Activated naive CD4-positive, alpha-beta T cell treated with anti-CD3 and anti-CD28 coated beads for 36 hours (primary cell): Measurements from ENCODE around the gene ZNF346. TPM values are rescaled to one million over a fixed set of nuclear protein-coding genes. Genes with fewer than 3 reads are reported as not detected.

Source experiments
- CTCF ChIA-PET: fragments of 350-600 bp; sonication (Branson Sonifier 250); formaldehyde crosslinking; loops from one replicate; lab custom pipeline; 2021; ENCODE audit warnings: antibody characterized with exemption; lab: Charles Lee
- DNase-seq: peaks from one replicate; pipeline ENCODE4 v3.0.0-alpha.2; 2020
- H3K27ac Mint-ChIP-seq: one replicate; pipeline ENCODE4 v1.8.0; 2021; ENCODE audit warnings: mild to moderate bottlenecking, mixed read lengths
- H3K27me3 Mint-ChIP-seq: one replicate; pipeline ENCODE4 v1.8.0; 2021; ENCODE audit warnings: low read depth, mixed read lengths
- H3K36me3 Mint-ChIP-seq: one replicate; pipeline ENCODE4 v1.8.0; 2021; ENCODE audit warnings: low read depth, mixed read lengths
- H3K4me1 Mint-ChIP-seq: one replicate; pipeline ENCODE4 v1.8.0; 2021; ENCODE audit warnings: low read depth, mixed read lengths
- H3K4me3 Mint-ChIP-seq: one replicate; pipeline ENCODE4 v1.8.0; 2021; ENCODE audit warnings: mild to moderate bottlenecking, moderate library complexity, mixed read lengths
- H3K9me3 Mint-ChIP-seq: one replicate; pipeline ENCODE4 v1.8.0; 2021; ENCODE audit warnings: mixed read lengths
- intact Hi-C: fragments of 100-400 bp; cut with micrococcal nuclease; formaldehyde crosslinking; loops from one replicate; pipeline ENCODE4 v1.15.1; 2023
- total RNA-seq, 2 experiments: library from RNA; stranded (reverse); gene quantifications; one replicate each; pipeline ENCODE4 v1.2.3, GENCODE V29; 2021

Gene ZNF346
- total RNA-seq, 2 experiments from 2014 or later, result 13.4 to 15.1 TPM

- CTCF ChIA-PET, result interaction anchor here (0.7 to 2.6 kb wide), 2 partner anchors 14 to 99 kb away, joined by 3 to 10 read pairs; no protein-coding TSS in a partner anchor
Measured at GRCh38 chr5:177099422-177100093, 77.1 kb downstream of the ZNF346 start.

GRCh38 chr5:177100714-177101121 is 78.2 kb downstream of the ZNF346 start:
- Mint-ChIP-seq H3K4me1 (no peaks in the 10 kb centered on the region), H3K36me3 (no peaks in the 10 kb centered on the region), H3K4me3 (no peak overlapping the region), H3K27ac (no peak overlapping the region), H3K27me3 (no peaks in the 10 kb centered on the region), H3K9me3 (no peaks in the 10 kb centered on the region)
- no peak for DNase-seq
- CTCF ChIA-PET, result interaction anchor here (1.2 to 2.6 kb wide), 2 partner anchors 11 to 13 kb away, joined by 3 to 10 read pairs; no protein-coding TSS in a partner anchor
- intact Hi-C loops, result no loop called here

More at GRCh38 chr5:177099422-177100093, 77.1 kb downstream of the ZNF346 start:
- H3K36me3 Mint-ChIP-seq, result no peaks in the 10 kb centered on the region
- no peaks in the 10 kb centered on the region for H3K4me1 Mint-ChIP-seq
- H3K9me3 Mint-ChIP-seq, result no peaks in the 10 kb centered on the region
- intact Hi-C loops, result no loop called here
- no peaks in the 10 kb centered on the region for H3K27me3 Mint-ChIP-seq
- no peak overlapping the region for H3K4me3 Mint-ChIP-seq
- H3K27ac Mint-ChIP-seq, result no peak overlapping the region
- DNase-seq, result no peak

- Mint-ChIP-seq H3K27ac (no peak overlapping the region), H3K4me1 (no peaks in the 10 kb centered on the region), H3K27me3 (no peaks in the 10 kb centered on the region), H3K4me3 (no peak overlapping the region), H3K9me3 (no peaks in the 10 kb centered on the region), H3K36me3 (no peaks in the 10 kb centered on the region)
- intact Hi-C loops, result no loop called here
- CTCF ChIA-PET, result interaction anchor here (1.2 kb wide), 1 partner anchor 33 kb away, joined by 4 read pairs; no protein-coding TSS in a partner anchor
- DNase-seq, result no peak
Measured at GRCh38 chr5:177103523-177104253, 81.2 kb downstream of the ZNF346 start.

- CTCF ChIA-PET, result interaction anchor here (0.5 kb wide), 1 partner anchor 69 kb away, joined by 3 read pairs; no protein-coding TSS in a partner anchor
- no peaks in the 10 kb centered on the region for H3K9me3 Mint-ChIP-seq
- DNase-seq, result no peak
- H3K4me1 Mint-ChIP-seq, result no peaks in the 10 kb centered on the region
- no peaks in the 10 kb centered on the region for H3K36me3 Mint-ChIP-seq
- intact Hi-C loops, result no loop called here
- no peaks in the 10 kb centered on the region for H3K27me3 Mint-ChIP-seq
- H3K27ac Mint-ChIP-seq, result no peak overlapping the region
- H3K4me3 Mint-ChIP-seq, result no peak overlapping the region
Measured at GRCh38 chr5:177105691-177106476, 83.4 kb downstream of the ZNF346 start.

- Mint-ChIP-seq H3K9me3 (no peaks in the 10 kb centered on the region), H3K27me3 (no peaks in the 10 kb centered on the region), H3K36me3 (no peaks in the 10 kb centered on the region), H3K27ac (no peak overlapping the region), H3K4me1 (peaks cover 3% of the 10 kb centered on the region), H3K4me3 (no peak overlapping the region)
- no peak for DNase-seq
- CTCF ChIA-PET, result interaction anchor here (0.6 to 1.4 kb wide), 3 partner anchors 22 to 348 kb away, joined by 3 to 7 read pairs (median 4); no protein-coding TSS in a partner anchor
- intact Hi-C loops, result no loop called here
Measured at GRCh38 chr5:177107159-177107558, 84.7 kb downstream of the ZNF346 start.

- Mint-ChIP-seq H3K27ac (no peak overlapping the region), H3K9me3 (no peaks in the 10 kb centered on the region), H3K36me3 (no peaks in the 10 kb centered on the region), H3K4me3 (no peak overlapping the region), H3K27me3 (no peaks in the 10 kb centered on the region), H3K4me1 (peaks cover 7% of the 10 kb centered on the region)
- CTCF ChIA-PET, result interaction anchor here (0.6 to 6.6 kb wide), 8 partner anchors 20 to 449 kb away, joined by 3 to 85 read pairs (median 4); partner anchors contain the start of gene FGFR4
- intact Hi-C loops, result loop anchor here (5.0 kb wide), 1 partner anchor 298 kb away; the partner anchor contains the start of gene UNC5A
- no peak for DNase-seq
Measured at GRCh38 chr5:177109810-177110209, 87.3 kb downstream of the ZNF346 start.

GRCh38 chr5:177111720-177112394 is 89.4 kb downstream of the ZNF346 start:
- no peak overlapping the region for H3K27ac Mint-ChIP-seq
- H3K4me3 Mint-ChIP-seq, result no peak overlapping the region
- H3K27me3 Mint-ChIP-seq, result no peaks in the 10 kb centered on the region
- CTCF ChIA-PET, result interaction anchor here (0.6 to 6.6 kb wide), 19 partner anchors 10 to 451 kb away, joined by 3 to 85 read pairs (median 8); partner anchors contain the start of gene NSD1
- intact Hi-C loops, result loop anchor here (1.0 to 5.0 kb wide), 3 partner anchors 40 to 454 kb away; partner anchors contain the start of gene UNC5A
- DNase-seq, result peak; percentile 76
- peaks cover 16% of the 10 kb centered on the region for H3K4me1 Mint-ChIP-seq
- H3K36me3 Mint-ChIP-seq, result no peaks in the 10 kb centered on the region
- H3K9me3 Mint-ChIP-seq, result no peaks in the 10 kb centered on the region

GRCh38 chr5:177112589-177113220 is 90.2 kb downstream of the ZNF346 start:
- no peaks in the 10 kb centered on the region for H3K36me3 Mint-ChIP-seq
- no peak for DNase-seq
- H3K4me1 Mint-ChIP-seq, result peaks cover 20% of the 10 kb centered on the region
- CTCF ChIA-PET, result interaction anchor here (0.7 to 6.6 kb wide), 27 partner anchors 9 to 452 kb away, joined by 3 to 85 read pairs (median 6); partner anchors contain the start of genes FGFR4, NSD1, PRELID1 and RAB24
- intact Hi-C loops, result loop anchor here (1.0 to 5.0 kb wide), 3 partner anchors 40 to 454 kb away; partner anchors contain the start of gene UNC5A
- H3K4me3 Mint-ChIP-seq, result no peak overlapping the region
- H3K9me3 Mint-ChIP-seq, result no peaks in the 10 kb centered on the region
- no peaks in the 10 kb centered on the region for H3K27me3 Mint-ChIP-seq
- H3K27ac Mint-ChIP-seq, result no peak overlapping the region

GRCh38 chr5:177113566-177114424 is 91.3 kb downstream of the ZNF346 start:
- H3K9me3 Mint-ChIP-seq, result no peaks in the 10 kb centered on the region
- no peak overlapping the region for H3K27ac Mint-ChIP-seq
- peak; percentile 89 for DNase-seq
- CTCF ChIA-PET, result interaction anchor here (0.5 to 6.6 kb wide), 43 partner anchors 12 to 456 kb away, joined by 3 to 85 read pairs (median 4); partner anchors contain the start of genes FGFR4, NSD1, PRELID1 and RAB24
- no peak overlapping the region for H3K4me3 Mint-ChIP-seq
- H3K36me3 Mint-ChIP-seq, result no peaks in the 10 kb centered on the region
- intact Hi-C loops, result loop anchor here (1.0 to 5.0 kb wide), 6 partner anchors 20 to 388 kb away; partner anchors contain the start of genes NSD1, PRELID1, RAB24 and UNC5A
- H3K4me1 Mint-ChIP-seq, result peaks cover 20% of the 10 kb centered on the region
- no peaks in the 10 kb centered on the region for H3K27me3 Mint-ChIP-seq
